PC-3 (cell line): Measurements from ENCODE around the gene RNPEP.

ENCODE experiments used
- EZH2 ChIP-seq: fragments of 300-600 bp; sonication (generic); IDR thresholded peaks from one replicate; pipeline ENCODE4 v1.6.1; 2017; ENCODE audit warnings: antibody characterized with exemption, mild to moderate bottlenecking, low read length; ENCODE audit not compliant: unreplicated experiment
- EZH2phosphoT487 ChIP-seq: fragments of 300-600 bp; sonication (generic); IDR thresholded peaks from 2 replicates; pipeline ENCODE4 v1.6.1; 2018; ENCODE audit warnings: mild to moderate bottlenecking, antibody characterized with exemption, low read length, borderline replicate concordance

- TF ChIP-seq EZH2: no peak
- no peak for TF ChIP-seq EZH2phosphoT487
These were observed 51.8 kb downstream of the RNPEP start for GRCh38 chr1:202034149-202034682.
